Activated T-cell treated with anti-CD3 and anti-CD28 coated beads, Interleukin-2, amount 50 U/mL, for 4 hours (primary cell): ENCODE measurements around the gene RNF34. TPM values are rescaled to one million over a fixed set of nuclear protein-coding genes. Genes with fewer than 3 reads are reported as not detected.
"Not testable (repeated sequence)": the region's sequence is repeated elsewhere in the genome, so short reads cannot be mapped to it uniquely, and the experiment has no call there.

Experiments
- ATAC-seq, 2 donors: fragments of 200-7000 bp; cut with Tn5 transposase; one replicate each; pipeline ENCODE4 v1.10.0; 2021
- DNase-seq: peaks from one replicate; pipeline ENCODE4 v3.0.0-alpha.2; 2020
- H3K27me3 Mint-ChIP-seq: one replicate; pipeline ENCODE4 v1.8.0; 2021; ENCODE audit warnings: low read depth, mixed read lengths
- H3K36me3 Mint-ChIP-seq: one replicate; pipeline ENCODE4 v1.8.0; 2022; ENCODE audit warnings: mixed read lengths; ENCODE audit not compliant: insufficient read depth
- H3K4me1 Mint-ChIP-seq: one replicate; pipeline ENCODE4 v1.8.0; 2021; ENCODE audit warnings: low read depth, mixed read lengths
- H3K4me3 Mint-ChIP-seq: one replicate; pipeline ENCODE4 v1.8.0; 2021; ENCODE audit warnings: mild to moderate bottlenecking, moderate library complexity, mixed read lengths
- H3K9me3 Mint-ChIP-seq: one replicate; pipeline ENCODE4 v1.8.0; 2021; ENCODE audit warnings: mixed read lengths
- total RNA-seq, 3 donors: library from RNA; stranded (reverse); gene quantifications; one replicate each; pipeline ENCODE4 v1.2.1, GENCODE V29; 2021

RNF34 gene
- total RNA-seq, 3 donors from 2014 or later: 69.8 to 84.3 (median 71.9) TPM

- H3K27me3 Mint-ChIP-seq, H3K9me3 Mint-ChIP-seq, H3K4me1 Mint-ChIP-seq, DNase-seq, H3K4me3 Mint-ChIP-seq, ATAC-seq, H3K36me3 Mint-ChIP-seq: not testable (repeated sequence)
Measured at GRCh38 chr12:121374945-121375584, 24.9 kb upstream of the RNF34 start.

GRCh38 chr12:121376754-121377697 is 22.9 kb upstream of the RNF34 start:
- H3K4me3 Mint-ChIP-seq: no peak overlapping the region
- no peaks in the 10 kb centered on the region for H3K9me3 Mint-ChIP-seq
- peaks cover 2% of the 10 kb centered on the region for H3K27me3 Mint-ChIP-seq
- DNase-seq: no peak
- H3K4me1 Mint-ChIP-seq: no peaks in the 10 kb centered on the region
- no peaks in the 10 kb centered on the region for H3K36me3 Mint-ChIP-seq
- no peak for ATAC-seq

- no peaks in the 10 kb centered on the region for H3K36me3 Mint-ChIP-seq
- peaks cover 2% of the 10 kb centered on the region for H3K27me3 Mint-ChIP-seq
- H3K9me3 Mint-ChIP-seq: no peaks in the 10 kb centered on the region
- ATAC-seq: no peak
- H3K4me3 Mint-ChIP-seq: no peak overlapping the region
- H3K4me1 Mint-ChIP-seq: no peaks in the 10 kb centered on the region
- DNase-seq: no peak
Measured at GRCh38 chr12:121378736-121379135, 21.2 kb upstream of the RNF34 start.

GRCh38 chr12:121379945-121380344 is 20.0 kb upstream of the RNF34 start:
- H3K4me3 Mint-ChIP-seq: no peak overlapping the region
- DNase-seq (no peak), ATAC-seq (no peak)
- H3K36me3 Mint-ChIP-seq: no peaks in the 10 kb centered on the region
- peaks cover 2% of the 10 kb centered on the region for H3K27me3 Mint-ChIP-seq
- no peaks in the 10 kb centered on the region for H3K9me3 Mint-ChIP-seq
- H3K4me1 Mint-ChIP-seq: no peaks in the 10 kb centered on the region

- Mint-ChIP-seq H3K9me3 (no peaks in the 10 kb centered on the region), H3K36me3 (no peaks in the 10 kb centered on the region), H3K27me3 (no peaks in the 10 kb centered on the region), H3K4me3 (no peak overlapping the region), H3K4me1 (no peaks in the 10 kb centered on the region)
- DNase-seq (no peak), ATAC-seq (no peak)
Measured at GRCh38 chr12:121383601-121384021, 16.3 kb upstream of the RNF34 start.

- not testable (repeated sequence) for DNase-seq, H3K4me1 Mint-ChIP-seq, ATAC-seq, H3K9me3 Mint-ChIP-seq, H3K36me3 Mint-ChIP-seq, H3K27me3 Mint-ChIP-seq, H3K4me3 Mint-ChIP-seq
Measured at GRCh38 chr12:121384891-121385290, 15.0 kb upstream of the RNF34 start.

- Mint-ChIP-seq H3K4me3 (no peak overlapping the region), H3K4me1 (peaks cover 10% of the 10 kb centered on the region), H3K27me3 (no peaks in the 10 kb centered on the region), H3K9me3 (no peaks in the 10 kb centered on the region), H3K36me3 (no peaks in the 10 kb centered on the region)
- DNase-seq (no peak), ATAC-seq (no peak)
Measured at GRCh38 chr12:121388421-121388981, 11.4 kb upstream of the RNF34 start.

- Mint-ChIP-seq H3K27me3 (no peaks in the 10 kb centered on the region), H3K4me1 (peaks cover 10% of the 10 kb centered on the region), H3K9me3 (no peaks in the 10 kb centered on the region), H3K4me3 (no peak overlapping the region), H3K36me3 (no peaks in the 10 kb centered on the region)
- ATAC-seq (no peak), DNase-seq (no peak)
Measured at GRCh38 chr12:121390856-121391255, 9.1 kb upstream of the RNF34 start.

GRCh38 chr12:121391619-121392324 is 8.1 kb upstream of the RNF34 start:
- Mint-ChIP-seq H3K4me3 (peak overlapping the region; percentile 44), H3K4me1 (peaks cover 10% of the 10 kb centered on the region), H3K9me3 (no peaks in the 10 kb centered on the region), H3K36me3 (no peaks in the 10 kb centered on the region), H3K27me3 (no peaks in the 10 kb centered on the region)
- peak; percentile 79 to 80 for ATAC-seq
- DNase-seq: no peak

- DNase-seq (no peak), ATAC-seq (no peak)
- Mint-ChIP-seq H3K9me3 (no peaks in the 10 kb centered on the region), H3K36me3 (no peaks in the 10 kb centered on the region), H3K27me3 (no peaks in the 10 kb centered on the region), H3K4me3 (no peak overlapping the region), H3K4me1 (peaks cover 10% of the 10 kb centered on the region)
Measured at GRCh38 chr12:121392325-121392716, 7.6 kb upstream of the RNF34 start.

GRCh38 chr12:121397521-121397920 is 2.4 kb upstream of the RNF34 start:
- H3K4me3 Mint-ChIP-seq: no peak overlapping the region

GRCh38 chr12:121398355-121398754 is 1.6 kb upstream of the RNF34 start:
- Mint-ChIP-seq H3K4me1 (peaks cover 31% of the 10 kb centered on the region), H3K27me3 (no peaks in the 10 kb centered on the region), H3K4me3 (peak overlapping the region; percentile 96), H3K9me3 (no peaks in the 10 kb centered on the region), H3K36me3 (peaks cover 9% of the 10 kb centered on the region)
- ATAC-seq: no peak
- no peak for DNase-seq

More at GRCh38 chr12:121397521-121397920, 2.4 kb upstream of the RNF34 start:
- H3K4me1 Mint-ChIP-seq: peaks cover 26% of the 10 kb centered on the region
- DNase-seq (no peak), ATAC-seq (no peak)
- peaks cover 5% of the 10 kb centered on the region for H3K36me3 Mint-ChIP-seq
- H3K27me3 Mint-ChIP-seq: no peaks in the 10 kb centered on the region
- H3K9me3 Mint-ChIP-seq: no peaks in the 10 kb centered on the region

- DNase-seq (peak; percentile 52), ATAC-seq (peak; percentile 65 to 67)
- H3K36me3 Mint-ChIP-seq: peaks cover 12% of the 10 kb centered on the region
- H3K9me3 Mint-ChIP-seq: no peaks in the 10 kb centered on the region
- H3K27me3 Mint-ChIP-seq: no peaks in the 10 kb centered on the region
- H3K4me3 Mint-ChIP-seq: peak overlapping the region; percentile 96
- peaks cover 46% of the 10 kb centered on the region for H3K4me1 Mint-ChIP-seq
Measured at GRCh38 chr12:121400332-121401139, 618 bp downstream of the RNF34 start.
